ENCODE measurements around the gene CST5.

- no peak for TF ChIP-seq POLR2AphosphoS5 (IDR thresholded peaks at IDR 0.05; ENCODE audit: low read depth, low read length)
- TF ChIP-seq, protein P1, sequence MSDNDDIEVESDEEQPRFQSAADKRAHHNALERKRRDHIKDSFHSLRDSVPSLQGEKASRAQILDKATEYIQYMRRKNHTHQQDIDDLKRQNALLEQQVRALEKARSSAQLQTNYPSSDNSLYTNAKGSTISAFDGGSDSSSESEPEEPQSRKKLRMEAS (IDR thresholded peaks at IDR 0.05; ENCODE audit: low read depth), result no peak
- TF ChIP-seq GABPA (IDR thresholded peaks at IDR 0.05; ENCODE audit: low read depth), result no peak
- TF ChIP-seq CHD2 (IDR thresholded peaks at IDR 0.05; ENCODE audit: low read length, partially characterized antibody), result no peak
- TF ChIP-seq, protein P2, sequence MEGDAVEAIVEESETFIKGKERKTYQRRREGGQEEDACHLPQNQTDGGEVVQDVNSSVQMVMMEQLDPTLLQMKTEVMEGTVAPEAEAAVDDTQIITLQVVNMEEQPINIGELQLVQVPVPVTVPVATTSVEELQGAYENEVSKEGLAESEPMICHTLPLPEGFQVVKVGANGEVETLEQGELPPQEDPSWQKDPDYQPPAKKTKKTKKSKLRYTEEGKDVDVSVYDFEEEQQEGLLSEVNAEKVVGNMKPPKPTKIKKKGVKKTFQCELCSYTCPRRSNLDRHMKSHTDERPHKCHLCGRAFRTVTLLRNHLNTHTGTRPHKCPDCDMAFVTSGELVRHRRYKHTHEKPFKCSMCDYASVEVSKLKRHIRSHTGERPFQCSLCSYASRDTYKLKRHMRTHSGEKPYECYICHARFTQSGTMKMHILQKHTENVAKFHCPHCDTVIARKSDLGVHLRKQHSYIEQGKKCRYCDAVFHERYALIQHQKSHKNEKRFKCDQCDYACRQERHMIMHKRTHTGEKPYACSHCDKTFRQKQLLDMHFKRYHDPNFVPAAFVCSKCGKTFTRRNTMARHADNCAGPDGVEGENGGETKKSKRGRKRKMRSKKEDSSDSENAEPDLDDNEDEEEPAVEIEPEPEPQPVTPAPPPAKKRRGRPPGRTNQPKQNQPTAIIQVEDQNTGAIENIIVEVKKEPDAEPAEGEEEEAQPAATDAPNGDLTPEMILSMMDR (IDR thresholded peaks at IDR 0.05), result no peak
- TF ChIP-seq RFX5 (IDR thresholded peaks at IDR 0.05; ENCODE audit: low read length), result no peak
- TF ChIP-seq USF2 (IDR thresholded peaks at IDR 0.05; ENCODE audit: borderline replicate concordance, low read depth, low read length), result no peak
- TF ChIP-seq, protein P3, sequence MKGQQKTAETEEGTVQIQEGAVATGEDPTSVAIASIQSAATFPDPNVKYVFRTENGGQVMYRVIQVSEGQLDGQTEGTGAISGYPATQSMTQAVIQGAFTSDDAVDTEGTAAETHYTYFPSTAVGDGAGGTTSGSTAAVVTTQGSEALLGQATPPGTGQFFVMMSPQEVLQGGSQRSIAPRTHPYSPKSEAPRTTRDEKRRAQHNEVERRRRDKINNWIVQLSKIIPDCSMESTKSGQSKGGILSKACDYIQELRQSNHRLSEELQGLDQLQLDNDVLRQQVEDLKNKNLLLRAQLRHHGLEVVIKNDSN (IDR thresholded peaks at IDR 0.05; ENCODE audit: borderline replicate concordance, low read depth), result no peak
- TF ChIP-seq FOXM1 (IDR thresholded peaks at IDR 0.05; ENCODE audit: low read depth), result no peak
These were observed 46.6 kb downstream of the CST5 start for GRCh38 chr20:23832775-23833513.
